PFSK-1 (cell line): Measurements from ENCODE around the gene KRT23.

Experiments used
- FOXP2 ChIP-seq: optimal IDR thresholded peaks from 2 replicates; pipeline ENCODE3; 2011; ENCODE audit warnings: borderline replicate concordance, control low read depth, inconsistent platforms; ENCODE audit not compliant: insufficient read depth; ENCODE audit errors: extremely low read length, extremely low read depth
- POLR2AphosphoS5 ChIP-seq: IDR thresholded peaks from 2 replicates; pipeline ENCODE4 v1.6.1; 2012; ENCODE audit warnings: low read depth, mild to moderate bottlenecking, control low read depth, low read length, moderate library complexity
- REST ChIP-seq, 2 experiments: IDR thresholded peaks; 2 replicates each; pipeline versions ENCODE4 v1.6.1 to v1.8.0; 2011 to 2012; ENCODE audit warnings: low read depth in 2 of 2, low read length in 2 of 2, control low read depth in 1 of 2, inconsistent platforms in 1 of 2, mild to moderate bottlenecking in 1 of 2, moderate library complexity in 1 of 2; ENCODE audit not compliant: insufficient read depth in 1 of 2
- SIN3A ChIP-seq: IDR thresholded peaks from 2 replicates; pipeline ENCODE4 v1.6.1; 2012; ENCODE audit warnings: mild to moderate bottlenecking, low read length, moderate library complexity, borderline replicate concordance; ENCODE audit not compliant: insufficient read depth
- TAF1 ChIP-seq: IDR thresholded peaks from 2 replicates; pipeline ENCODE4 v1.6.1; 2012; ENCODE audit warnings: low read length, control low read depth, borderline replicate concordance; ENCODE audit not compliant: insufficient read depth

Gene KRT23

GRCh38 chr17:40952154-40952553 lies 14.7 kb upstream of the KRT23 start:
- TF ChIP-seq POLR2AphosphoS5 = no peak
- no peak for TF ChIP-seq SIN3A
- TF ChIP-seq FOXP2 = no peak
- no peak for TF ChIP-seq TAF1
- TF ChIP-seq REST (IDR thresholded peaks at IDR 0.05; ENCODE audit: insufficient read depth in 1 of 2, low read depth in 2 of 2, low read length in 2 of 2) = no peak

GRCh38 chr17:40951011-40951622 lies 13.7 kb upstream of the KRT23 start:
- no peak for TF ChIP-seq POLR2AphosphoS5
- no peak for TF ChIP-seq TAF1
- TF ChIP-seq FOXP2 = no peak
- no peak for TF ChIP-seq SIN3A
- TF ChIP-seq REST (IDR thresholded peaks at IDR 0.05; ENCODE audit: insufficient read depth in 1 of 2, low read depth in 2 of 2, low read length in 2 of 2) = no peak

- TF ChIP-seq SIN3A (no peak), REST (IDR thresholded peaks at IDR 0.05; ENCODE audit: insufficient read depth in 1 of 2, low read depth in 2 of 2, low read length in 2 of 2) (no peak), TAF1 (no peak), POLR2AphosphoS5 (no peak), FOXP2 (no peak)
Measured at GRCh38 chr17:40950176-40950575, 12.7 kb upstream of the KRT23 start.

GRCh38 chr17:40949418-40949817 lies 12.0 kb upstream of the KRT23 start:
- TF ChIP-seq REST (IDR thresholded peaks at IDR 0.05; ENCODE audit: insufficient read depth in 1 of 2, low read depth in 2 of 2, low read length in 2 of 2) (no peak), POLR2AphosphoS5 (no peak), FOXP2 (no peak), SIN3A (no peak), TAF1 (no peak)

GRCh38 chr17:40947929-40948328 lies 10.5 kb upstream of the KRT23 start:
- TF ChIP-seq FOXP2 (no peak), POLR2AphosphoS5 (no peak), SIN3A (no peak), REST (IDR thresholded peaks at IDR 0.05; ENCODE audit: insufficient read depth in 1 of 2, low read depth in 2 of 2, low read length in 2 of 2) (no peak), TAF1 (no peak)
